ENCODE results near the gene PLEKHG2. TPM values are rescaled to one million over a fixed set of nuclear protein-coding genes. Genes with fewer than 3 reads are reported as not detected.
A peak's percentile ranks its signal among the peaks of the same experiment; 100 is the strongest.

PLEKHG2 gene
- polyA plus RNA-seq, 4 donors = 1.9 to 13.2 (median 6.3) TPM

DNA sequence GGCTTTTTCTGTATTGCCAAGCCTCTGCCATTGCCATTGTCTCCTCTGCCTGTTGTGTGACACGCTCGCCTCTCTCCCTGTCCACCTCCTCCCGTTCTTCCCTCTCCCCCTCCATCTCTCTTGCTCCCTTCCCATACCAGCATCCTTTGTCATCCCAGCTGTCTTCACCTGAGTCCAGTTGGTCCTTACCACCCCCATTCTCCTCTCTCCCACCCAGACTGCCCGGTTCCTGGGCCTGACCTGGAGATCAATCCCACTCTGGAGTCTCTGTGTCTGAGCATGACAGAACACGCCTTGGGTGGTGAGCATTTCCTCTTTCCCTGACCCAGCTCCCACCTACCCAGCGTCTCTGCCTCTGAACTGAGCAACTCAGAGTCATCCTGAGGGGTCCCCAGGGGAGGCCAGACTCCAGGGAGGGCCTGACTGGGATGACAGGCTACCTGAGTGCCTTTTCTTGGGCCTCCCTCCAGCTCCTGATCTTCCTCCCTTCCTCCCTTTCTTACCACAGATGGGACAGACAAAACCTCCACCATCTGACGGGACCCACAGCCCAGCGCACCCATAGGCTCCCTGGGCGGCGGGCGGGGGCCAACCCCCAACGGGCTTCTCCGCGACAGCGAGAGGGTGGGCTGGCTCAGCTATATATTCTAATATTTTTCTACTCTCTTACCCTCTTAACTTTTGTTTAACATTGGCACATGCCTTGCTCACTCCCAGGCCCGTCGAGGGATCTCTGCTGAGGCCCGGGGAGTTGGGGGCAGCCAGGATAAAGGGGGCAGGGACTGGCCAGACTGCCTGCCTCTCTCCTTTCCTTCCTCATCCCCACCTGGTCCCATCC, 29.3 kb upstream of the PLEKHG2 start:
- H3K4me3 ChIP-seq (ENCODE audit: low read depth in 1 of 3, low read length in 3 of 3) = no peak overlapping the region
- no peaks in the 10 kb centered on the region for H3K27me3 ChIP-seq (ENCODE audit: control insufficient read depth in 3 of 3, insufficient read depth in 3 of 3, low read length in 3 of 3)
- DNase-seq (no peak), FAIRE-seq (no peak)
- H3K4me1 ChIP-seq (ENCODE audit: control insufficient read depth in 3 of 3, insufficient read depth in 2 of 3, low read depth in 1 of 3, low read length in 2 of 3) = no peaks in the 10 kb centered on the region
- 90 to 94% (median 94%) methylated on average over 18 of the region's 18 CpGs for WGBS, 3 donors
- H3K27ac ChIP-seq (ENCODE audit: low read depth in 1 of 3, low read length in 2 of 3) = no peak overlapping the region
- H3K9me3 ChIP-seq (ENCODE audit: control insufficient read depth in 2 of 2, insufficient read depth in 1 of 2, low read depth in 1 of 2, low read length in 1 of 2) = no peaks in the 10 kb centered on the region
- peaks cover 11 to 94% (median 17%) of the 10 kb centered on the region in 3 donors for H3K36me3 ChIP-seq (ENCODE audit: control insufficient read depth in 3 of 3, insufficient read depth in 2 of 3, low read depth in 1 of 3, low read length in 3 of 3)

DNA sequence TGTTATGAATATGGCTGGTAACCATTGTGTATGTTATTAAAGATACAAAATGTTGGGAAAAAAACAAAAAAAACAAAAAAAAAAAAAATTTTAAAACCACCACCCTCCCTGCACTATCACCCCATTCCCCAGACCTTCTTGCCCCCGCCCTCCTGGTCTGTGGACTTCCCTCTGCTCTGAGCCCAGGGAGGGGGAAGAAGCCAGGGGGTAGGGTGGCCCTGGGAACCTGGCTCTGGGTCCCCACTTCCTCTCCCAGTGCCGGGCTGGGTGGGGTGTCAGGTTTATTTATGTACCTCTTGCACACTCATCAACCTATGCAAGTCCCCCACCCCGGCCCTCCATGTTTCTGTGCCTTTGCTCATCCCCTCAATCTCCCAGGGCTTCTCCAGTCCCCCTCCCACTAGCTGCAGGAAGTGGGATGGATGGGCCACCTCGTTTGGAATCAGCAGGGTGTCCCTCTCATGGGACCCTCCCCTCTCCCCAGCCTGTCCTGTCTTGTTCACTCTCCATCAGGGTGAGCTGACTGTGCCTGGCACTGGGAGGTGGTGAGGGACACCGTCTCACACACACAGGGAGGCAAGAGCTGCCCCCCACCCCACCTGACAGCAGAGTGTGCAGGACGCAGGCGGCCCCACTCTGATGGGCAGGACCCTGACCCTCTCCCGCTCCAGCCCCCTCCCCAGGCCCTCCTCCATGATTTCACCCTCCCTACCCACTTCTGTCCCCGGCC, 27.5 kb upstream of the PLEKHG2 start:
- 71 to 81% (median 74%) methylated on average over 9 of the region's 9 CpGs for WGBS, 3 donors
- Histone ChIP-seq H3K36me3 (ENCODE audit: control insufficient read depth in 3 of 3, insufficient read depth in 2 of 3, low read depth in 1 of 3, low read length in 3 of 3) (peaks cover 10 to 94% (median 11%) of the 10 kb centered on the region in 3 donors), H3K9me3 (ENCODE audit: control insufficient read depth in 2 of 2, insufficient read depth in 1 of 2, low read depth in 1 of 2, low read length in 1 of 2) (no peaks in the 10 kb centered on the region), H3K27me3 (ENCODE audit: control insufficient read depth in 3 of 3, insufficient read depth in 3 of 3, low read length in 3 of 3) (no peaks in the 10 kb centered on the region), H3K4me1 (ENCODE audit: control insufficient read depth in 3 of 3, insufficient read depth in 2 of 3, low read depth in 1 of 3, low read length in 2 of 3) (peaks cover 0 to 5% (median 0%) of the 10 kb centered on the region in 3 donors), H3K27ac (ENCODE audit: low read depth in 1 of 3, low read length in 2 of 3) (no peak overlapping the region), H3K4me3 (ENCODE audit: low read depth in 1 of 3, low read length in 3 of 3) (no peak overlapping the region)
- FAIRE-seq (no peak), DNase-seq (no peak)

DNA sequence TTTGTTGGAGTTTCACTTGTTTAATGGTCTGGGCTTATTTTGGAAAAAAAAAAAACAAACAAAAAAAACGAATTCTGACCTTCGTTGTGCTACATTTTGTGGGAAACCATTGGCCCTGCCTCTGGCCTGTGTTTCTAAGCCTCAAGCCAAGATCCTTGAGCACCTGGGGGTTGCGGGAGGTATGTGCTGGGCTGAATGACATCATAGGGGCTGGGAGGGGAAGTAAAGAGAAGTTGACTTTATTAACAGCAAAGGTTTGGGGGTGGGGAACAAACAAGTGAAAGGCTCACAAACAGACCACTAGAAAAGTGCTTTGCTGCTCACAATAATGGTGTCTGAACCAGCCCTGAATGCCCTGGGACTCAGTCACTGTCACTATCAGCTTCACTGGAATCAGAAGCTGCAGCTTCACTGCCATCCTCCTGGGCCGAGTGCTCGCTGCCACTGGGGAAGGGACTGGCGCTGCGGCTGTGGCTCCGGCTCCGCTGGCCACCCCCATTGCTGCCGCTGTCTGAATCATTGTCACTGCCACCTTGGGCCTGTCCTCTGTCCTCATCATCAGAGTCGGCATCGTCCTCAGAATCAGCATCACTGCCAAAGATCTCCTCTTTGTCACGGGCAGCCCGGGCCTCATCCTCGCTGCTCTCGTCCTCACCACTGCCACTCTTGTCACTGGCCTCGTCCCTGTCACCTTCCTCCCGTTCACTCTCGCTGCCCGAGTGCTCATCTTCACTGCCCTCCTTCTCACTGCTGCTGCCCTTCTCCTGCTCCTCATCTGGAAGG, 26.6 kb upstream of the PLEKHG2 start:
- FAIRE-seq = no peak
- 83 to 88% (median 86%) methylated on average over 20 of the region's 20 CpGs for WGBS, 3 donors
- no peaks in the 10 kb centered on the region for H3K9me3 ChIP-seq (ENCODE audit: control insufficient read depth in 2 of 2, insufficient read depth in 1 of 2, low read depth in 1 of 2, low read length in 1 of 2)
- H3K27me3 ChIP-seq (ENCODE audit: control insufficient read depth in 3 of 3, insufficient read depth in 3 of 3, low read length in 3 of 3) = no peaks in the 10 kb centered on the region
- H3K36me3 ChIP-seq (ENCODE audit: control insufficient read depth in 3 of 3, insufficient read depth in 2 of 3, low read depth in 1 of 3, low read length in 3 of 3) = peaks cover 6 to 87% (median 11%) of the 10 kb centered on the region in 3 donors
- H3K27ac ChIP-seq (ENCODE audit: low read depth in 1 of 3, low read length in 2 of 3) = no peak overlapping the region
- no peak overlapping the region for H3K4me3 ChIP-seq (ENCODE audit: low read depth in 1 of 3, low read length in 3 of 3)
- no peak for DNase-seq
- H3K4me1 ChIP-seq (ENCODE audit: control insufficient read depth in 3 of 3, insufficient read depth in 2 of 3, low read depth in 1 of 3, low read length in 2 of 3) = peaks cover 0 to 8% (median 0%) of the 10 kb centered on the region in 3 donors

DNA sequence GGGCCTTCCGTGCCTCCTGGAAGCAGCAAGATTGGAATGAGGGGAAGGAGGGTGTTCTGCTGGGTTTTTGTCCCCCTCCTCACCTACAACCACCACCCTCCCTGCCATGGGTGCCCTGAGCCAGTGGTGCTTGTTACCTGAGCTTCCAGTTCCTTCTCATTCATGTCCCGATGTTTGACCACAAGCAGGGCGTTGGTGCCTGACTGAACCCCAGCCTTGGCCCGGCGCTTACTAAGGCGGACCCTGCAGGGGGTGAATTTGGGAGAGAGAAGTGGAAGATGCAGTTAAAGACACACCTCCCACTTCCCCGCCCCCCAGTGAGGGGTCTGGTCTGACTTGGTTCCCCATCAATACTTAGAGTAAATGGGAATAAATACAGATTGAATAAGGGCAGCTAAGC, 25.9 kb upstream of the PLEKHG2 start:
- H3K27ac ChIP-seq (ENCODE audit: low read depth in 1 of 3, low read length in 2 of 3) = no peak overlapping the region
- H3K4me3 ChIP-seq (ENCODE audit: low read depth in 1 of 3, low read length in 3 of 3) = no peak overlapping the region
- no peaks in the 10 kb centered on the region for H3K9me3 ChIP-seq (ENCODE audit: control insufficient read depth in 2 of 2, insufficient read depth in 1 of 2, low read depth in 1 of 2, low read length in 1 of 2)
- no peaks in the 10 kb centered on the region for H3K27me3 ChIP-seq (ENCODE audit: control insufficient read depth in 3 of 3, insufficient read depth in 3 of 3, low read length in 3 of 3)
- peaks cover 0 to 8% (median 0%) of the 10 kb centered on the region in 3 donors for H3K4me1 ChIP-seq (ENCODE audit: control insufficient read depth in 3 of 3, insufficient read depth in 2 of 3, low read depth in 1 of 3, low read length in 2 of 3)
- no peak for FAIRE-seq
- H3K36me3 ChIP-seq (ENCODE audit: control insufficient read depth in 3 of 3, insufficient read depth in 2 of 3, low read depth in 1 of 3, low read length in 3 of 3) = peaks cover 6 to 81% (median 11%) of the 10 kb centered on the region in 3 donors
- DNase-seq = no peak
- 89 to 91% (median 91%) methylated on average over 7 of the region's 7 CpGs for WGBS, 3 donors

DNA sequence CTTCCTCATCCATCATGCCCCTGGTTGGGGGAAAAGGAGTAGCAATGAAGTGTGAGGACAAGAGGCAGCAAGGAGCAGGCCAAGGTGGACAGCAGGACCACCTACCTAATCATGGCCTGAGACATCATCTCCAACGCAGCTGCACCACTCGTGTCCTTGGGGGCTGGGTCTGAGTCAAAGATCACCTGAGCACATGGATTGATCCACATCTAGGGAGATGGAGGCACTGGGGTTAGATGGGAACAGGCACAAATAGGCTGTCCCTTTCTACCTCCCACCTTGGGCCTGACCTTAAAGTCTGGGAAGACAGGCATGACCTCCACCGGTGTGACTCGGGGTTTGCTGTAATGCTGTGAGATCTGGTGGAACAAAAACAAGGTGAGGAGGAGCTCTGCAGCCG, 23.8 kb upstream of the PLEKHG2 start:
- no peak for DNase-seq
- Histone ChIP-seq H3K4me3 (ENCODE audit: low read depth in 1 of 3, low read length in 3 of 3) (no peak overlapping the region), H3K4me1 (ENCODE audit: control insufficient read depth in 3 of 3, insufficient read depth in 2 of 3, low read depth in 1 of 3, low read length in 2 of 3) (peaks cover 0 to 15% (median 2%) of the 10 kb centered on the region in 3 donors), H3K27me3 (ENCODE audit: control insufficient read depth in 3 of 3, insufficient read depth in 3 of 3, low read length in 3 of 3) (no peaks in the 10 kb centered on the region), H3K27ac (ENCODE audit: low read depth in 1 of 3, low read length in 2 of 3) (no peak overlapping the region), H3K9me3 (ENCODE audit: control insufficient read depth in 2 of 2, insufficient read depth in 1 of 2, low read depth in 1 of 2, low read length in 1 of 2) (no peaks in the 10 kb centered on the region), H3K36me3 (ENCODE audit: control insufficient read depth in 3 of 3, insufficient read depth in 2 of 3, low read depth in 1 of 3, low read length in 3 of 3) (peaks cover 7 to 67% (median 9%) of the 10 kb centered on the region in 3 donors)
- WGBS, 3 donors = 80 to 91% (median 86%) methylated on average over 5 of the region's 5 CpGs
- no peak for FAIRE-seq

DNA sequence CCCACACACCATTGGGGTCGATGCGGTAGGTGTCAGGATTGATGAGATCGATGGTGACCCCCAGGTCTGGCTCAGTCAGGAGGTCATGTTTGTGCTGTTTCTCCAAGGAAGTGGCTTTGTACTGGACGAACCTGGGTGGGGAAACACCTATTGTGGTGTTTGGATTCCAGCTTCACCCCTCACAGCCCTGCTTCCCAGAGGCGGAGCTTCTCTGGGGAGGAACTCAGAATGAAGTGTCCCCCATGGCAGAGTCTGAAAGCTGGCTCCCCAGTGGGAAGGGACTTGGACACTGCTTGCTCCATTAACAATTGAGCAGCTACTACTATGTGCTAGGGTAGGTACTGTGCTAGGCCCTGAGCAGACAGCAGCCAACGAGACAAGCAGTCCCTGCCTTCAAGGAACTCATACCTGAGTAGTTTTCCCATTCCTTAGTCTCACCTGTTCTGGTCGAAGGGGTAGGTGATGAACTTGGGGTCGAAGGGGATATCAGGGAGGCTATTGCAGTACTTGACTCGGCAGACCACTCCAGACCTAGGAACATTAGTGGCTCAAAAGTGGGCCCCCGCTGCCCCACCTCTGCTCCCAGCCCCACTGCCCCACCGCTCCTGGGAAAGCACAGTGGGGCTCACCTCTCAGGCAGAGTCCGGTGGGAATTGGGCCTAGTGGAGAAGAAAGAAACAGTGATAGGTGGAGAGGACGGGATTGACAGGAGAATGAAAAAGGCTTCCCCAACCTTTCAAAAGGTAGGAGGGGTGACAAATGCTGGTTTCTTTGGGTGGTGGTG, 22.6 kb upstream of the PLEKHG2 start:
- Histone ChIP-seq H3K4me1 (ENCODE audit: control insufficient read depth in 3 of 3, insufficient read depth in 2 of 3, low read depth in 1 of 3, low read length in 2 of 3) (peaks cover 0 to 15% (median 2%) of the 10 kb centered on the region in 3 donors), H3K4me3 (ENCODE audit: low read depth in 1 of 3, low read length in 3 of 3) (peak overlapping the region; percentile 68 to 96 (median 74)), H3K9me3 (ENCODE audit: control insufficient read depth in 2 of 2, insufficient read depth in 1 of 2, low read depth in 1 of 2, low read length in 1 of 2) (no peaks in the 10 kb centered on the region), H3K27ac (ENCODE audit: low read depth in 1 of 3, low read length in 2 of 3) (peak overlapping the region in 2 of 3 donors; percentile 97 to 98), H3K36me3 (ENCODE audit: control insufficient read depth in 3 of 3, insufficient read depth in 2 of 3, low read depth in 1 of 3, low read length in 3 of 3) (peaks cover 7 to 66% (median 8%) of the 10 kb centered on the region in 3 donors), H3K27me3 (ENCODE audit: control insufficient read depth in 3 of 3, insufficient read depth in 3 of 3, low read length in 3 of 3) (no peaks in the 10 kb centered on the region)
- FAIRE-seq (no peak), DNase-seq (no peak)
- 60 to 65% (median 63%) methylated on average over 13 of the region's 13 CpGs for WGBS, 3 donors

GRCh38 chr19:39390451-39390750, 22.1 kb upstream of the PLEKHG2 start:
- DNase-seq (peak in 1 of 2 donors; percentile 66), FAIRE-seq (no peak)
- 0 to 2% (median 0%) methylated on average over 10 of the region's 10 CpGs for WGBS, 3 donors

More at GRCh38 chr19:39390451-39390750, 22.1 kb upstream of the PLEKHG2 start:
- Histone ChIP-seq H3K36me3 (ENCODE audit: control insufficient read depth in 3 of 3, insufficient read depth in 2 of 3, low read depth in 1 of 3, low read length in 3 of 3) (peaks cover 4 to 66% (median 10%) of the 10 kb centered on the region in 3 donors), H3K27me3 (ENCODE audit: control insufficient read depth in 3 of 3, insufficient read depth in 3 of 3, low read length in 3 of 3) (no peaks in the 10 kb centered on the region), H3K9me3 (ENCODE audit: control insufficient read depth in 2 of 2, insufficient read depth in 1 of 2, low read depth in 1 of 2, low read length in 1 of 2) (no peaks in the 10 kb centered on the region), H3K4me1 (ENCODE audit: control insufficient read depth in 3 of 3, insufficient read depth in 2 of 3, low read depth in 1 of 3, low read length in 2 of 3) (peaks cover 0 to 15% (median 2%) of the 10 kb centered on the region in 3 donors), H3K4me3 (ENCODE audit: low read depth in 1 of 3, low read length in 3 of 3) (peak overlapping the region; percentile 68 to 96 (median 74)), H3K27ac (ENCODE audit: low read depth in 1 of 3, low read length in 2 of 3) (peak overlapping the region; percentile 72 to 98 (median 97))
